Measurements from ENCODE around the gene CYGB.

Gene CYGB

DNA sequence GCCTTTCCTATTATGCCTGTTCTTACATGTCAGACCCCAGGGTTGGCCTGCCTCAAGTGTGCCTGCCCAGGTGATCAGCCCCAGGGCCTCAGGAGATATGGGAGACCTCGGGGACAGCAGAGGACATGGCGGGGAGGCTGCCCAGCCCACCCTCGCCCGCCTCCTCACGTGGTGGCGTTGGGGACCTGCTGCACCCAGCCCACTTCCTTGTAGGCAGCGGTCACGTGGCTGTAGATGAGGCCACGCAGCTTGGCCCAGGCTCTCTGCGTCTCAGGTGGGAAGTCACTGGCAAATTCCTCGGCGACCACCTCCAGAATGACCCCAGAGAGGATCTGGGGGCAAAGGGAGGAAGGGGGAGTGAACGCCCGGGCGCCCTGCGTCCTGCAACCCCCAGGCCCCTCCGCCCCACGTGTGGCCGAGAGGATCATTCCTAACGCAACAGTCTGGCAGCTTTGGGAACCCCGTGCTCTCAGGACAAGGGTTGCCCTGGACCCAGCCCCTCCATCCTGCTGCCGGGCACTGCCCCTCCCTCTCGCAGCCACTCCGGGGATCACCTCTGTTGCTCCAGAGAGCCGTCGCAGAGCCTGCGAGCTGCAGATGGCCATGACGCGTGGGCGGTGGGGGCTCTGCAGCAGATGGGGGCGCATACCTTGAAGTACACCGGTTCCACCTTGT, 6.6 kb downstream of the CYGB start:
- Histone ChIP-seq H2BK15ac (ENCODE audit: low read depth, poor library complexity, severe bottlenecking) (peak overlapping the region; percentile 99), H3K36me3 (ENCODE audit: control insufficient read depth in 1 of 2, insufficient read depth in 2 of 2, low read depth in 1 of 2, low read length in 2 of 2) (peaks cover 4 to 22% of the 10 kb centered on the region in 2 experiments), H3K4me3 (ENCODE audit: insufficient read depth in 1 of 2, low read depth in 1 of 2, low read length in 2 of 2) (no peak overlapping the region), H3K27ac (ENCODE audit: low read length, poor library complexity, severe bottlenecking) (no peak overlapping the region), H2BK5ac (ENCODE audit: low read depth, low read length, poor library complexity, severe bottlenecking) (no peak overlapping the region), H2AK5ac (ENCODE audit: low read length, severe bottlenecking) (peak overlapping the region; percentile 43), H3K4me1 (ENCODE audit: control insufficient read depth, insufficient read depth, low read depth, low read length) (peaks cover 44% of the 10 kb centered on the region), H3K4me2 (ENCODE audit: low read length, poor library complexity, severe bottlenecking) (no peak overlapping the region), H3K23ac (ENCODE audit: low read length in 2 of 2) (peak overlapping the region in 1 of 2 experiments; percentile 56), H3K14ac (ENCODE audit: low read length in 2 of 2) (peak overlapping the region in 1 of 2 experiments; percentile 95), H2AFZ (ENCODE audit: low read depth, low read length) (no peak overlapping the region), H4K91ac (ENCODE audit: low read length) (peak overlapping the region; percentile 100), H3K9ac (ENCODE audit: low read length) (peak overlapping the region; percentile 88), H3K18ac (ENCODE audit: low read depth in 1 of 2, low read length in 2 of 2) (peak overlapping the region; percentile 94 to 99), H3K79me1 (replicated peaks; ENCODE audit: low read length, poor library complexity, severe bottlenecking) (no peaks in the 10 kb centered on the region), H2BK12ac (ENCODE audit: low read length in 2 of 2) (peak overlapping the region; percentile 73 to 98), H3K4ac (ENCODE audit: low read depth in 1 of 2, low read length in 2 of 2) (peak overlapping the region; percentile 91 to 99), H3K27me3 (ENCODE audit: control insufficient read depth in 1 of 2, insufficient read depth in 1 of 2, low read length in 2 of 2) (no peaks in the 10 kb centered on the region), H2BK120ac (ENCODE audit: low read depth, low read length) (peak overlapping the region; percentile 99), H4K8ac (ENCODE audit: low read length) (peak overlapping the region; percentile 93), H3K9me3 (ENCODE audit: control insufficient read depth, low read length) (no peaks in the 10 kb centered on the region)
- no peak for DNase-seq
- 88% methylated on average over 32 of the region's 32 CpGs for WGBS

DNA sequence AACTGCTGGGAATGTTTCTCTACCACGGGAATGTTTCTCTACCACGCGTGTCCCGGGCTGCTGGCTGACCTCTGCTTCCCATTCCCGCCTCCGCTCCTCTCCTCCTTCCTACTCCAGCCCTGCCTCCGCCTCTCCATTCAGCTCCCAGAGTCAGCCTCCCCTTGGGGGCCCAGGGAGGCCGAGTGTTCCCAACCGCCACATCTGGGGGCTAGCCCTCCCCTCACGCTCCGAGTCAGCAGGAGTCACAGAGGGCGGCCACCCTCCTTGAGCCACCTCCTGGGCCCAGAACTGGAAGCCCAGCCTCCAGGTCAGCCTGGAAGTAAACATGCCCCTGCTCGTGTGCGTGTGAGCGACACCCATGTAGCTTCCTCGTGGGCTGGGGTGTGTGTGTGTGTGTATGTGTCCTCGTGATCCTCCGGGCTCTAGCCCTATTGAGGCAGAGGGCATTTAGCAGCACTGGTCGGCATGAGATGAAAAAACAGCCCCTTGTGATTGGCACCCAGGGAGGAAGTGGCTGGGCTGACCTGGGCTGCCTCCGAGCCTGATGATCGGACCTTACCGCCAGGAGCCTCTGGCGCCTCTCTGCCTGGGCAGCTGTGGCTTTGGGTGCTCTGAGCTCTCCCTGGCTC, 7.3 kb downstream of the CYGB start:
- no peaks in the 10 kb centered on the region for H3K79me1 ChIP-seq (replicated peaks; ENCODE audit: low read length, poor library complexity, severe bottlenecking)
- peak overlapping the region; percentile 93 for H4K8ac ChIP-seq (ENCODE audit: low read length)
- H3K4me1 ChIP-seq (ENCODE audit: control insufficient read depth, insufficient read depth, low read depth, low read length) = peaks cover 43% of the 10 kb centered on the region
- peak overlapping the region; percentile 99 for H2BK120ac ChIP-seq (ENCODE audit: low read depth, low read length)
- H2AFZ ChIP-seq (ENCODE audit: low read depth, low read length) = no peak overlapping the region
- H3K4me3 ChIP-seq (ENCODE audit: insufficient read depth in 1 of 2, low read depth in 1 of 2, low read length in 2 of 2) = peak overlapping the region in 1 of 2 experiments; percentile 42
- peak overlapping the region; percentile 73 to 98 for H2BK12ac ChIP-seq (ENCODE audit: low read length in 2 of 2)
- peaks cover 4 to 16% of the 10 kb centered on the region in 2 experiments for H3K36me3 ChIP-seq (ENCODE audit: control insufficient read depth in 1 of 2, insufficient read depth in 2 of 2, low read depth in 1 of 2, low read length in 2 of 2)
- peak overlapping the region; percentile 91 to 99 for H3K4ac ChIP-seq (ENCODE audit: low read depth in 1 of 2, low read length in 2 of 2)
- no peak overlapping the region for H2BK5ac ChIP-seq (ENCODE audit: low read depth, low read length, poor library complexity, severe bottlenecking)
- no peaks in the 10 kb centered on the region for H3K9me3 ChIP-seq (ENCODE audit: control insufficient read depth, low read length)
- H3K18ac ChIP-seq (ENCODE audit: low read depth in 1 of 2, low read length in 2 of 2) = peak overlapping the region; percentile 94 to 99
- H3K27me3 ChIP-seq (ENCODE audit: control insufficient read depth in 1 of 2, insufficient read depth in 1 of 2, low read length in 2 of 2) = no peaks in the 10 kb centered on the region
- peak overlapping the region; percentile 6 for H3K4me2 ChIP-seq (ENCODE audit: low read length, poor library complexity, severe bottlenecking)
- H3K14ac ChIP-seq (ENCODE audit: low read length in 2 of 2) = peak overlapping the region in 1 of 2 experiments; percentile 50
- peak overlapping the region in 1 of 2 experiments; percentile 46 for H3K23ac ChIP-seq (ENCODE audit: low read length in 2 of 2)
- H3K27ac ChIP-seq (ENCODE audit: low read length, poor library complexity, severe bottlenecking) = peak overlapping the region; percentile 13
- peak overlapping the region; percentile 100 for H4K91ac ChIP-seq (ENCODE audit: low read length)
- peak overlapping the region; percentile 99 for H2BK15ac ChIP-seq (ENCODE audit: low read depth, poor library complexity, severe bottlenecking)
- peak; percentile 97 for DNase-seq
- H3K9ac ChIP-seq (ENCODE audit: low read length) = peak overlapping the region; percentile 88
- WGBS = 7% methylated on average over 23 of the region's 23 CpGs
- peak overlapping the region; percentile 11 for H2AK5ac ChIP-seq (ENCODE audit: low read length, severe bottlenecking)

DNA sequence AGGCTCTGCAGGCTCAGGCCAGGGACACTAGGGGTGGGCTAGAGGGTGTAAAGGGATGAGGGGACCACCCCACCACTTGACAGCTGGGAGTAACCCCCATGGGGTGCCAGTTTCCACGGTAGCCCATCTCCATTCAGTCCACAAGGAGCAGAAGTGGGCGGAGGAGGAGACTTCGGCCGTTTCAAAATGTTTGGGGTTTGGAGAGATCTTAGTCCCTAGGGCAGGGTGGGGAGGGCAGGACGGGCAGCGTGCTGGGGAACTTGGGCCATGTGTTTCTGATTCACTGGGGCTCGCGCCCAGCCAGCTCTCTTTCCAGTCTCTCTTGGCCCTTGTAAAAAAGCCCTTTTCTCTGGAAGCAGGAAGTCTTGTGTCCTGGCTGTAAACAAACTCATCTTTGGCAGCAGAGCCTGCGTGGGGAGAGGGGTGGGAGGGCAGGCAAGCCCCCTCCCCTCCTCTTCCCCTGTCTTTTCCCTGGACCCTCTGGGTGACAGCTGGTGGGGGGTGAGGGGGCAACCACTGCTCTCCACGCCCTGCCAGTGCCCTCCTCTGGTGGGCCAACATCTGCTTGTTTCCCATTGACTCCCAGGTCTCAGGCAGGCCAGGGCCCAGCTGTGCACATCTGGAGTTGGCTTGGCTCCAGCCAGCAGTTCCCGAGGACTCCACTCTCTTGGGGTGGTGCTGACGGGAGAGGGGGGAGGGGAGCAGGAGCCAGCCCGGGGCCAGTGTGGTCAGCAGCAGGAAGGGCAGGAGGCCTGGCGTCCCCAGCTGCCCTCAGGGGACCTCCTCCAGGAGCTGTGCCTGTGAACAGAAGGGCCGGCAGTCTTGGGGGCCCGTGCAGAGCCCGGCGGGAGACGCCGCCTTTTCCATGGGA, 8.1 kb downstream of the CYGB start:
- peak overlapping the region; percentile 98 for H4K8ac ChIP-seq (ENCODE audit: low read length)
- peak overlapping the region in 1 of 2 experiments; percentile 73 for H3K14ac ChIP-seq (ENCODE audit: low read length in 2 of 2)
- peak overlapping the region; percentile 2 for H3K4me2 ChIP-seq (ENCODE audit: low read length, poor library complexity, severe bottlenecking)
- no peak overlapping the region for H2AFZ ChIP-seq (ENCODE audit: low read depth, low read length)
- H3K4me3 ChIP-seq (ENCODE audit: insufficient read depth in 1 of 2, low read depth in 1 of 2, low read length in 2 of 2) = peak overlapping the region in 1 of 2 experiments; percentile 45
- peak overlapping the region; percentile 75 for H2BK15ac ChIP-seq (ENCODE audit: low read depth, poor library complexity, severe bottlenecking)
- H2BK120ac ChIP-seq (ENCODE audit: low read depth, low read length) = peak overlapping the region; percentile 99
- H3K27me3 ChIP-seq (ENCODE audit: control insufficient read depth in 1 of 2, insufficient read depth in 1 of 2, low read length in 2 of 2) = no peaks in the 10 kb centered on the region
- peak overlapping the region; percentile 94 to 98 for H2BK12ac ChIP-seq (ENCODE audit: low read length in 2 of 2)
- peak overlapping the region; percentile 88 for H3K9ac ChIP-seq (ENCODE audit: low read length)
- peak overlapping the region; percentile 23 for H3K27ac ChIP-seq (ENCODE audit: low read length, poor library complexity, severe bottlenecking)
- H3K4me1 ChIP-seq (ENCODE audit: control insufficient read depth, insufficient read depth, low read depth, low read length) = peaks cover 48% of the 10 kb centered on the region
- peak overlapping the region; percentile 16 for H2AK5ac ChIP-seq (ENCODE audit: low read length, severe bottlenecking)
- no peaks in the 10 kb centered on the region for H3K9me3 ChIP-seq (ENCODE audit: control insufficient read depth, low read length)
- no peak overlapping the region for H2BK5ac ChIP-seq (ENCODE audit: low read depth, low read length, poor library complexity, severe bottlenecking)
- H3K79me1 ChIP-seq (replicated peaks; ENCODE audit: low read length, poor library complexity, severe bottlenecking) = no peaks in the 10 kb centered on the region
- 1% methylated on average over 18 of the region's 20 CpGs for WGBS
- H3K23ac ChIP-seq (ENCODE audit: low read length in 2 of 2) = peak overlapping the region in 1 of 2 experiments; percentile 63
- H3K4ac ChIP-seq (ENCODE audit: low read depth in 1 of 2, low read length in 2 of 2) = peak overlapping the region; percentile 91 to 99
- DNase-seq = peak; percentile 96
- H4K91ac ChIP-seq (ENCODE audit: low read length) = peak overlapping the region; percentile 100
- peak overlapping the region; percentile 94 to 99 for H3K18ac ChIP-seq (ENCODE audit: low read depth in 1 of 2, low read length in 2 of 2)
- peaks cover 4 to 11% of the 10 kb centered on the region in 2 experiments for H3K36me3 ChIP-seq (ENCODE audit: control insufficient read depth in 1 of 2, insufficient read depth in 2 of 2, low read depth in 1 of 2, low read length in 2 of 2)

Data from mesenchymal stem cell (in vitro differentiated cells and primary cell).